GM18858 (cell line): ENCODE data around the gene SND1.
"Not testable (repeated sequence)": the region's sequence is repeated elsewhere in the genome, so short reads cannot be mapped to it uniquely, and the experiment has no call there.

ENCODE experiments used
- ATAC-seq: cut with Tn5 transposase; IDR thresholded peaks from one replicate; pipeline ENCODE4 v1.9.1; 2021; ENCODE audit not compliant: unreplicated experiment

The SND1 gene

GRCh38 chr7:127822822-127823508 is 171.0 kb downstream of the SND1 start:
- ATAC-seq = no peak

GRCh38 chr7:127824682-127825081 is 172.7 kb downstream of the SND1 start:
- no peak for ATAC-seq

- peak; percentile 72 for ATAC-seq
Observed at GRCh38 chr7:127828843-127829500, 177.0 kb downstream of the SND1 start.

- ATAC-seq = no peak
Observed at GRCh38 chr7:127831318-127832219, 179.6 kb downstream of the SND1 start.

- ATAC-seq = no peak
Observed at GRCh38 chr7:127832592-127832991, 180.6 kb downstream of the SND1 start.

- ATAC-seq = no peak
Observed at GRCh38 chr7:127833641-127834040, 181.6 kb downstream of the SND1 start.

- ATAC-seq = no peak
Observed at GRCh38 chr7:127835679-127836078, 183.7 kb downstream of the SND1 start.

GRCh38 chr7:127837816-127838410 is 185.9 kb downstream of the SND1 start:
- ATAC-seq = not testable (repeated sequence)

- ATAC-seq = no peak
Observed at GRCh38 chr7:127838816-127839415, 186.9 kb downstream of the SND1 start.

GRCh38 chr7:127840226-127840951 is 188.4 kb downstream of the SND1 start:
- no peak for ATAC-seq

GRCh38 chr7:127844165-127844564 is 192.2 kb downstream of the SND1 start:
- no peak for ATAC-seq

GRCh38 chr7:127844707-127845331 is 192.8 kb downstream of the SND1 start:
- no peak for ATAC-seq

- ATAC-seq = no peak
Observed at GRCh38 chr7:127845522-127846214, 193.7 kb downstream of the SND1 start.

GRCh38 chr7:127847641-127848040 is 195.6 kb downstream of the SND1 start:
- no peak for ATAC-seq

- no peak for ATAC-seq
Observed at GRCh38 chr7:127848241-127848640, 196.2 kb downstream of the SND1 start.

- ATAC-seq = no peak
Observed at GRCh38 chr7:127850195-127850594, 198.2 kb downstream of the SND1 start.

GRCh38 chr7:127854383-127854782 is 202.4 kb downstream of the SND1 start:
- ATAC-seq = no peak

GRCh38 chr7:127857464-127857841 is 205.5 kb downstream of the SND1 start:
- ATAC-seq = no peak
